GM12878 (cell line): ENCODE data around the gene FCRL6. TPM values are rescaled to one million over a fixed set of nuclear protein-coding genes. Genes with fewer than 3 reads are reported as not detected.

ENCODE experiments used
- ATAC-seq: fragments of 200-7000 bp; cut with Tn5 transposase; 3 replicates; pipeline ENCODE4 v1.9.1; 2020; ENCODE audit warnings: mild to moderate bottlenecking, moderate library complexity
- BruUV-seq: library from RNA; stranded (reverse); fragments of 400-500 nt; replicated peaks from 2 replicates; lab custom pipeline; 2021; lab: Mats Ljungman, UMichigan
- CTCF ChIA-PET: fragments of 300-600 bp; sonication (Branson Sonifier 250); formaldehyde crosslinking; extraction: SDS; loops from one replicate; lab custom pipeline; 2021; ENCODE audit warnings: inconsistent platforms; lab: Yijun Ruan, JAX
- POLR2A ChIA-PET: fragments of 350-600 bp; formaldehyde crosslinking; extraction: SDS; loops from one replicate; lab custom pipeline; 2021; ENCODE audit warnings: inconsistent platforms; lab: Charles Lee
- RAD21 ChIA-PET: fragments of 300-600 bp; sonication (Branson Sonifier 250); formaldehyde crosslinking; loops from one replicate; lab custom pipeline; 2023; ENCODE audit warnings: antibody characterized with exemption; ENCODE audit not compliant: unreplicated experiment; lab: Charles Lee
- SMC1A ChIA-PET: fragments of 300-600 bp; sonication (Branson Sonifier 250); formaldehyde crosslinking; loops from one replicate; lab custom pipeline; 2023; ENCODE audit not compliant: unreplicated experiment, uncharacterized antibody; lab: Charles Lee
- DNase-seq: peaks from one replicate; pipeline ENCODE4 v3.0.0-alpha.2; 2011; ENCODE audit warnings: low read depth, low spot score
- FAIRE-seq: peaks from 3 replicates; lab custom pipeline; 2011; peaks lifted over from hg19 to GRCh38; lab: Jason Lieb, UNC
- H2AFZ ChIP-seq: 2 replicates; pipeline ENCODE4 v1.6.0; 2011; ENCODE audit warnings: low read depth, low read length, control low read depth; ENCODE audit not compliant: control insufficient read depth
- H3K27ac ChIP-seq: 2 replicates; pipeline ENCODE4 v1.5.1; 2011; ENCODE audit warnings: control low read depth; ENCODE audit not compliant: control insufficient read depth, insufficient read depth
- H3K27me3 ChIP-seq, 2 experiments: replicated peaks in 1 of 2; 2 replicates each; pipeline versions ENCODE4 v1.6.0 to v1.6.1; 2011; ENCODE audit warnings: low read length in 1 of 2; ENCODE audit not compliant: control insufficient read depth in 2 of 2, insufficient read depth in 2 of 2
- H3K36me3 ChIP-seq, 2 experiments: 2 replicates each; pipeline ENCODE4 v1.5.1; 2011; ENCODE audit warnings: low read length in 1 of 2; ENCODE audit not compliant: control insufficient read depth in 2 of 2, insufficient read depth in 2 of 2
- H3K4me1 ChIP-seq: 2 replicates; pipeline ENCODE4 v1.6.1; 2011; ENCODE audit warnings: mild to moderate bottlenecking, low read length, moderate library complexity, mixed read lengths; ENCODE audit not compliant: control insufficient read depth, insufficient read depth
- H3K4me2 ChIP-seq: 2 replicates; pipeline ENCODE4 v1.6.0; 2011; ENCODE audit warnings: control low read depth; ENCODE audit not compliant: control insufficient read depth, insufficient read depth
- H3K4me3 ChIP-seq: fragments of 200-600 bp; sonication (generic); 2 replicates; pipeline ENCODE4 v1.5.1; 2016
- H3K79me2 ChIP-seq: 2 replicates; pipeline ENCODE4 v1.6.0; 2011; ENCODE audit warnings: low read length; ENCODE audit not compliant: control insufficient read depth, insufficient read depth
- H3K9ac ChIP-seq: 2 replicates; pipeline ENCODE4 v1.8.0; 2011; ENCODE audit warnings: low read length, control low read depth, mixed read lengths; ENCODE audit not compliant: control insufficient read depth, insufficient read depth
- H3K9me3 ChIP-seq: replicated peaks from 3 replicates; pipeline ENCODE4 v1.5.1; 2011; ENCODE audit warnings: mild to moderate bottlenecking, low read length; ENCODE audit not compliant: control insufficient read depth, insufficient read depth
- H4K20me1 ChIP-seq: 2 replicates; pipeline ENCODE4 v1.6.0; 2011; ENCODE audit not compliant: control insufficient read depth, insufficient read depth
- BHLHE40 ChIP-seq, 2 experiments: fragments of 450-650 bp in 1 of 2; IDR thresholded peaks; 2 replicates each; pipeline ENCODE4 v1.6.1; 2011 to 2017; ENCODE audit warnings: low read depth in 2 of 2, borderline replicate concordance in 1 of 2, improper control_type of control experiment in 1 of 2, low read length in 1 of 2, mild to moderate bottlenecking in 1 of 2
- DPF2 ChIP-seq: fragments of 450-650 bp; IDR thresholded peaks from 2 replicates; pipeline ENCODE4 v1.6.1; 2017; ENCODE audit warnings: mild to moderate bottlenecking
- EP300 ChIP-seq, 2 experiments: fragments of 150-350 bp in 1 of 2; IDR thresholded peaks; 2 replicates each; pipeline ENCODE4 v1.6.1; 2011 to 2012; ENCODE audit warnings: low read depth in 2 of 2, low read length in 2 of 2, borderline replicate concordance in 1 of 2, improper control_type of control experiment in 1 of 2, inconsistent platforms in 1 of 2; ENCODE audit not compliant: control insufficient read depth in 1 of 2
- POLR2A ChIP-seq: IDR thresholded peaks from 2 replicates; pipeline ENCODE4 v1.6.1; 2011; ENCODE audit warnings: low read depth, mild to moderate bottlenecking, low read length
- POLR2AphosphoS2 ChIP-seq: IDR thresholded peaks from 2 replicates; pipeline ENCODE4 v1.6.1; 2011; ENCODE audit warnings: low read depth, mild to moderate bottlenecking, low read length, improper control_type of control experiment, moderate library complexity
- POU2F2 ChIP-seq: IDR thresholded peaks from 3 replicates; pipeline ENCODE4 v1.6.1; 2011; ENCODE audit warnings: low read depth, mild to moderate bottlenecking, low read length, borderline replicate concordance
- RELB ChIP-seq: fragments of 450-650 bp; IDR thresholded peaks from 2 replicates; pipeline ENCODE4 v1.6.1; 2017; ENCODE audit warnings: low read depth, mild to moderate bottlenecking, moderate library complexity
- SMC3 ChIP-seq: IDR thresholded peaks from 2 replicates; pipeline ENCODE4 v1.6.1; 2011; ENCODE audit warnings: low read length, improper control_type of control experiment, borderline replicate concordance
- SREBF1 ChIP-seq: IDR thresholded peaks from 2 replicates; pipeline ENCODE4 v1.6.1; 2012; ENCODE audit warnings: mild to moderate bottlenecking, low read length
- TARDBP ChIP-seq: IDR thresholded peaks from 2 replicates; pipeline ENCODE4 v1.6.1; 2016; ENCODE audit warnings: borderline replicate concordance
- WGBS: methylation state at CpG from one replicate; pipeline ENCODE4 v1.1.6; 2016; ENCODE audit warnings: low lambda C conversion rate; ENCODE audit not compliant: insufficient replicate concordance, insufficient coverage; ENCODE audit errors: missing lambda C conversion rate; 5-methylcytosine and 5-hydroxymethylcytosine counted together
- in situ Hi-C: fragments of 300-500 bp; cut with MboI; formaldehyde crosslinking; loops from 9 replicates; pipeline ENCODE4 v1.14.3; 2018; ENCODE audit warnings: mixed read lengths
- intact Hi-C: fragments of 100-400 bp; cut with micrococcal nuclease; formaldehyde crosslinking; loops from one replicate; pipeline ENCODE4 v1.14.2; 2022; ENCODE audit not compliant: unreplicated experiment
- polyA plus RNA-seq, 11 experiments: library from polyadenylated mRNA; depleted of rRNA in 4 of 11; unstranded in 6 of 11; stranded (reverse) in 5 of 11; fragments of >200 nt; fragmentation: Nextera tagmentation in 4 of 11; fragmentation: Illumina TruSeq in 1 of 11; extraction: Ambion mirVana in 4 of 11; extraction: Trizol in 1 of 11; gene quantifications; 1 replicate in 1 of 11; 2 replicates in 10 of 11; pipeline versions ENCODE4 v1.2.1 to v1.2.3, GENCODE V29; 2011 to 2016; ENCODE audit warnings: inconsistent platforms in 2 of 11, missing spikeins in 2 of 11, low read depth in 1 of 11
- total RNA-seq, 4 experiments: library from RNA; depleted of rRNA in 3 of 4; stranded (reverse); fragments of >200 nt in 3 of 4; fragmentation: Illumina TruSeq in 1 of 4; extraction: Trizol in 1 of 4; gene quantifications; 2 replicates each; pipeline versions ENCODE4 v1.2.1 to v1.2.3, GENCODE V29; 2013 to 2021

FCRL6 gene
- total and polyA plus RNA-seq, 10 of the 15 experiments (the other 5 are each of a cell fraction or from before 2014, with no cell fraction given) = 0.04 to 0.16 (median 0.11) TPM; not detected in 7

- no peak for TF ChIP-seq EP300 (IDR thresholded peaks at IDR 0.05; ENCODE audit: borderline replicate concordance in 1 of 2, control insufficient read depth in 1 of 2, low read depth in 2 of 2, low read length in 2 of 2)
- TF ChIP-seq POLR2AphosphoS2 = no peak
- TF ChIP-seq BHLHE40 (IDR thresholded peaks at IDR 0.05; ENCODE audit: borderline replicate concordance in 1 of 2, low read depth in 2 of 2, low read length in 1 of 2) = no peak
These were observed 45.1 kb downstream of the FCRL6 start (continued) for GRCh38 chr1:159847231-159847630.

- ChIA-PET CTCF (interaction anchor here (1.1 kb wide), 1 partner anchor 44 kb away, joined by 3 read pairs; no protein-coding TSS in a partner anchor), RAD21 (no interaction called here), SMC1A (interaction anchor here (0.9 to 1.4 kb wide), 2 partner anchors 33 to 49 kb away, joined by 3 read pairs; no protein-coding TSS in a partner anchor), POLR2A (no interaction called here)
- Histone ChIP-seq H3K9ac (no peak overlapping the region), H3K4me3 (no peak overlapping the region), H3K4me2 (no peak overlapping the region), H3K79me2 (no peaks in the 10 kb centered on the region), H3K27ac (no peak overlapping the region), H3K4me1 (no peaks in the 10 kb centered on the region), H2AFZ (no peak overlapping the region), H3K9me3 (no peaks in the 10 kb centered on the region), H3K36me3 (no peaks in the 10 kb centered on the region), H4K20me1 (no peaks in the 10 kb centered on the region), H3K27me3 (peaks cover 2 to 12% of the 10 kb centered on the region in 2 experiments; a peak in 3 of 4 replicates)
- in situ Hi-C loops = no loop called here
- DNase-seq (no peak), ATAC-seq (no peak), FAIRE-seq (no peak)
- WGBS = 28% methylated on average over 3 of the region's 3 CpGs
- no TSS peak for BruUV-seq
- TF ChIP-seq SMC3 (no peak), RELB (no peak), POU2F2 (no peak), TARDBP (no peak), SREBF1 (no peak), DPF2 (no peak), POLR2A (no peak)
- intact Hi-C loops = no loop called here
These were observed 46.2 kb downstream of the FCRL6 start for GRCh38 chr1:159848326-159848725.
